GM19324 (cell line): ENCODE data around the gene CTXN2.

ENCODE experiments used
- ATAC-seq: cut with Tn5 transposase; IDR thresholded peaks from one replicate; pipeline ENCODE4 v1.9.1; 2021; ENCODE audit warnings: mild to moderate bottlenecking, moderate library complexity; ENCODE audit not compliant: unreplicated experiment, low FRiP score

The CTXN2 gene

GRCh38 chr15:48191574-48192225, at the start of gene CTXN2:
CTXN2 (plus strand) TSS chr15:48191665; CDS start chr15:48201301, 9,636 bp downstream.
- ATAC-seq = no peak

GRCh38 chr15:48143856-48144255, 47.6 kb upstream of the CTXN2 start:
- ATAC-seq = no peak

- no peak for ATAC-seq
These were observed 46.6 kb upstream of the CTXN2 start for GRCh38 chr15:48144889-48145288.

- no peak for ATAC-seq
These were observed 45.5 kb upstream of the CTXN2 start for GRCh38 chr15:48145923-48146322.

GRCh38 chr15:48147358-48147757, 44.1 kb upstream of the CTXN2 start:
- ATAC-seq = no peak

GRCh38 chr15:48149858-48150257, 41.6 kb upstream of the CTXN2 start:
- no peak for ATAC-seq

GRCh38 chr15:48153526-48153925, 37.9 kb upstream of the CTXN2 start:
- no peak for ATAC-seq

- no peak for ATAC-seq
These were observed 22.8 kb upstream of the CTXN2 start for GRCh38 chr15:48168616-48169015.

GRCh38 chr15:48170981-48171380, 20.5 kb upstream of the CTXN2 start:
- ATAC-seq = no peak

- no peak for ATAC-seq
These were observed 16.3 kb upstream of the CTXN2 start for GRCh38 chr15:48175126-48175525.

GRCh38 chr15:48176112-48176511, 15.4 kb upstream of the CTXN2 start:
- no peak for ATAC-seq

GRCh38 chr15:48176957-48177356, 14.5 kb upstream of the CTXN2 start:
- no peak for ATAC-seq

- ATAC-seq = peak; percentile 67
These were observed 14.1 kb upstream of the CTXN2 start for GRCh38 chr15:48177383-48177765.

- peak; percentile 82 for ATAC-seq
These were observed 13.5 kb upstream of the CTXN2 start, which contains the start of gene MYEF2 for GRCh38 chr15:48177766-48178647. MYEF2 (minus strand) TSS chr15:48178295; CDS start chr15:48178237, 58 bp downstream.

GRCh38 chr15:48178648-48178931, 12.9 kb upstream of the CTXN2 start:
- no peak for ATAC-seq

GRCh38 chr15:48182749-48183148, 8.7 kb upstream of the CTXN2 start:
- no peak for ATAC-seq

GRCh38 chr15:48185529-48185928, 5.9 kb upstream of the CTXN2 start:
- no peak for ATAC-seq

GRCh38 chr15:48186271-48186670, 5.2 kb upstream of the CTXN2 start:
- ATAC-seq = no peak

- no peak for ATAC-seq
These were observed 412 bp upstream of the CTXN2 start for GRCh38 chr15:48190932-48191573.

- ATAC-seq = no peak
These were observed 10.6 kb downstream of the CTXN2 start for GRCh38 chr15:48202068-48202467.

GRCh38 chr15:48205981-48206380, 14.5 kb downstream of the CTXN2 start, which contains the start of gene SLC12A1:
SLC12A1 (plus strand) TSS chr15:48206302; CDS start chr15:48207720, 1,418 bp downstream.
- no peak for ATAC-seq
